Measurements from ENCODE around the gene TCEA3.

The TCEA3 gene

DNA sequence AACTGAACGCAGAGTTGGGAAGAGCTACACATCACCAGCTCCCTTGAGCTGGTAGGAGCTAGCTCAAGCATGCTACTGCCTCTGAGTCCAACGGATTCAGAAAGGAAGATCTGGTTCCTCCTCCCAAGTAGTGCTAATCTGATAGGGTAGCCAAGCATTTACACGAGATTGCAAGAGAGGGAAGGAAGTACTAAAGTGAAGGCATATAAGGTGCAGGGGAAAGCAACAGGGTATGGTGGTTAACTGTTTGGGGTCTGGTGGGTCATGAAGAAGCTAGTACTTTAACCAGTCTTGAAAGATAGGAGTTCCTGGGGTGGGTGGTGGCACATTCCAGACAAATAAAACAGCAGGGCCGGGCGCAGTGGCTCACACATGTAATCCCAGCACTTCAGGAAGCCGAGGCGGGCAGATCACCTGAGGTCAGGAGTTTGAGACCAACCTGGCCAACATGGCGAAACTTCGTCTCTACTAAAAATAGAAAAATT lies 34.7 kb downstream of the TCEA3 start:
- TF ChIP-seq, protein P1, sequence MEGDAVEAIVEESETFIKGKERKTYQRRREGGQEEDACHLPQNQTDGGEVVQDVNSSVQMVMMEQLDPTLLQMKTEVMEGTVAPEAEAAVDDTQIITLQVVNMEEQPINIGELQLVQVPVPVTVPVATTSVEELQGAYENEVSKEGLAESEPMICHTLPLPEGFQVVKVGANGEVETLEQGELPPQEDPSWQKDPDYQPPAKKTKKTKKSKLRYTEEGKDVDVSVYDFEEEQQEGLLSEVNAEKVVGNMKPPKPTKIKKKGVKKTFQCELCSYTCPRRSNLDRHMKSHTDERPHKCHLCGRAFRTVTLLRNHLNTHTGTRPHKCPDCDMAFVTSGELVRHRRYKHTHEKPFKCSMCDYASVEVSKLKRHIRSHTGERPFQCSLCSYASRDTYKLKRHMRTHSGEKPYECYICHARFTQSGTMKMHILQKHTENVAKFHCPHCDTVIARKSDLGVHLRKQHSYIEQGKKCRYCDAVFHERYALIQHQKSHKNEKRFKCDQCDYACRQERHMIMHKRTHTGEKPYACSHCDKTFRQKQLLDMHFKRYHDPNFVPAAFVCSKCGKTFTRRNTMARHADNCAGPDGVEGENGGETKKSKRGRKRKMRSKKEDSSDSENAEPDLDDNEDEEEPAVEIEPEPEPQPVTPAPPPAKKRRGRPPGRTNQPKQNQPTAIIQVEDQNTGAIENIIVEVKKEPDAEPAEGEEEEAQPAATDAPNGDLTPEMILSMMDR (IDR thresholded peaks at IDR 0.05) = no peak
- H3K27ac ChIP-seq = no peak overlapping the region

DNA sequence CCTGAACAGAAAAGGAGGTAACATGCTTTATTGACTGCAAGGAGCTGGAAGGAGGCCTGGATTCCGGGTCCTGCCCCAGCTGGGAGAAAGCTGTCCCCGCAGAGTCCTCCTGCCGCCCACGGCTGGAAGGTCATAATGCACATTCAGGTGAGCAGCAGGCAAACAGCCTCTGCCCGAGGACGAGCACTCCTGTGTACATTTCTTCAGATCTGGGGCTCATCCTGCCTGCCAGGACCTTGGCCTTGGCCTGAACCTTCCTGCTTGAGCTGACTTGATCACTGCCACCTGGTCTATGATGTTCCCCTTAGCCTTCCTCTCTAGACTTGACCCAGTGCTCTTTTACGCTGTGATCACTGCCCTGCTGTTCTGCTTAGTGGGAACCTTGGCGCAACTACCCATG lies 37.1 kb downstream of the TCEA3 start:
- TF ChIP-seq, protein P1 (IDR thresholded peaks at IDR 0.05) = no peak
- no peak overlapping the region for H3K27ac ChIP-seq

More for the DNA sequence above, 34.7 kb downstream of the TCEA3 start:
- Histone ChIP-seq H3K9ac (no peak overlapping the region), H3K36me3 (ENCODE audit: control insufficient read depth, insufficient read depth, low read length) (no peaks in the 10 kb centered on the region), H3K27me3 (ENCODE audit: control insufficient read depth, insufficient read depth, low read length) (no peaks in the 10 kb centered on the region), H3K4me2 (ENCODE audit: low read length) (no peak overlapping the region), H3K4me1 (no peaks in the 10 kb centered on the region), H3K4me3 (ENCODE audit: low read depth, low read length) (no peak overlapping the region), H2AFZ (no peak overlapping the region), H3K9me3 (ENCODE audit: control insufficient read depth, low read length) (no peaks in the 10 kb centered on the region), H3K79me2 (no peaks in the 10 kb centered on the region)

GRCh38 chr1:23385119-23385621 lies 39.4 kb downstream of the TCEA3 start:
- H3K4me3 ChIP-seq (ENCODE audit: low read depth, low read length) = no peak overlapping the region
- H3K4me1 ChIP-seq = no peaks in the 10 kb centered on the region
- H3K79me2 ChIP-seq = no peaks in the 10 kb centered on the region
- no peak overlapping the region for H3K4me2 ChIP-seq (ENCODE audit: low read length)
- no peaks in the 10 kb centered on the region for H3K9me3 ChIP-seq (ENCODE audit: control insufficient read depth, low read length)
- no peaks in the 10 kb centered on the region for H3K36me3 ChIP-seq (ENCODE audit: control insufficient read depth, insufficient read depth, low read length)
- no peak overlapping the region for H2AFZ ChIP-seq
- TF ChIP-seq, protein P1 (IDR thresholded peaks at IDR 0.05) = no peak
- H3K9ac ChIP-seq = no peak overlapping the region
- H3K27me3 ChIP-seq (ENCODE audit: control insufficient read depth, insufficient read depth, low read length) = no peaks in the 10 kb centered on the region
- H3K27ac ChIP-seq = no peak overlapping the region

More for the DNA sequence above, 37.1 kb downstream of the TCEA3 start:
- Histone ChIP-seq H3K79me2 (no peaks in the 10 kb centered on the region), H3K36me3 (ENCODE audit: control insufficient read depth, insufficient read depth, low read length) (no peaks in the 10 kb centered on the region), H3K9ac (no peak overlapping the region), H3K27me3 (ENCODE audit: control insufficient read depth, insufficient read depth, low read length) (no peaks in the 10 kb centered on the region), H3K9me3 (ENCODE audit: control insufficient read depth, low read length) (no peaks in the 10 kb centered on the region), H3K4me3 (ENCODE audit: low read depth, low read length) (no peak overlapping the region), H2AFZ (no peak overlapping the region), H3K4me1 (no peaks in the 10 kb centered on the region), H3K4me2 (ENCODE audit: low read length) (no peak overlapping the region)

GRCh38 chr1:23384312-23385058 lies 40.1 kb downstream of the TCEA3 start:
- H3K4me3 ChIP-seq (ENCODE audit: low read depth, low read length) = no peak overlapping the region
- no peaks in the 10 kb centered on the region for H3K27me3 ChIP-seq (ENCODE audit: control insufficient read depth, insufficient read depth, low read length)
- H2AFZ ChIP-seq = no peak overlapping the region
- no peak overlapping the region for H3K9ac ChIP-seq
- no peak overlapping the region for H3K4me2 ChIP-seq (ENCODE audit: low read length)
- H3K9me3 ChIP-seq (ENCODE audit: control insufficient read depth, low read length) = no peaks in the 10 kb centered on the region
- H3K27ac ChIP-seq = no peak overlapping the region
- H3K4me1 ChIP-seq = no peaks in the 10 kb centered on the region
- no peaks in the 10 kb centered on the region for H3K79me2 ChIP-seq
- TF ChIP-seq, protein P1 (IDR thresholded peaks at IDR 0.05) = no peak
- no peaks in the 10 kb centered on the region for H3K36me3 ChIP-seq (ENCODE audit: control insufficient read depth, insufficient read depth, low read length)

All from parathyroid adenoma (tissue), 2 donors.